ENCODE data around the gene LEPROT. TPM values are rescaled to one million over a fixed set of nuclear protein-coding genes. Genes with fewer than 3 reads are reported as not detected.
A peak's percentile ranks its signal among the peaks of the same experiment; 100 is the strongest.

Gene LEPROT
- total and polyA plus RNA-seq, 12 donors = 26.2 to 55.5 (median 39.2) TPM

DNA sequence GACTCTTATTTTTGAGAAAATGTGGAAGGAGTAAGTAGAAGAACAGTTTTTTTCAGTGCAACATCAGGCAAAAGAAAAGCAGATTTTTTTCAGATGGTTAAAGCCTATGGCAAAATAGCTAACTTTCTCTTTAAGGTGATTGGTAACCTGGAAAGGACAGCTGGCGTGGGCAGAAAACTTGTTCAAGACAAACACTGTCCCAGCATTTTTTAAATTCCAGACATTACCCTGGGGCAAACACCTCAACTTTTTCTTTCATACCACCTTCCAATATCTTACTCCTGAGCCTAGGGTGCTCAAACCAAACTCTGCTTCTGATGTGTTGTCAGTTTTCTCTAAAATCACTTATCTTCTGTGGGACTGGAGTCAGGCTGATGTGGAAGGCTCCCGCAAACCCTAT, 2.7 kb upstream of the LEPROT start:
- DNase-seq (no peak), ATAC-seq (no peak)
- intact Hi-C loops (cut with DNase I) = loop anchor here in 3 of 10 donors (5.0 to 10.0 kb wide), 3 partner anchors 153 to 173 kb away; no protein-coding TSS in a partner anchor
- Histone ChIP-seq H3K9me3 (no peaks in the 10 kb centered on the region), H3K27ac (no peak overlapping the region), H3K4me1 (peaks cover 0 to 21% (median 16%) of the 10 kb centered on the region in 9 donors), H3K27me3 (no peaks in the 10 kb centered on the region), H3K36me3 (peaks cover 0 to 11% (median 0%) of the 10 kb centered on the region in 9 donors), H3K4me3 (no peak overlapping the region)
- TF ChIP-seq, protein P1, sequence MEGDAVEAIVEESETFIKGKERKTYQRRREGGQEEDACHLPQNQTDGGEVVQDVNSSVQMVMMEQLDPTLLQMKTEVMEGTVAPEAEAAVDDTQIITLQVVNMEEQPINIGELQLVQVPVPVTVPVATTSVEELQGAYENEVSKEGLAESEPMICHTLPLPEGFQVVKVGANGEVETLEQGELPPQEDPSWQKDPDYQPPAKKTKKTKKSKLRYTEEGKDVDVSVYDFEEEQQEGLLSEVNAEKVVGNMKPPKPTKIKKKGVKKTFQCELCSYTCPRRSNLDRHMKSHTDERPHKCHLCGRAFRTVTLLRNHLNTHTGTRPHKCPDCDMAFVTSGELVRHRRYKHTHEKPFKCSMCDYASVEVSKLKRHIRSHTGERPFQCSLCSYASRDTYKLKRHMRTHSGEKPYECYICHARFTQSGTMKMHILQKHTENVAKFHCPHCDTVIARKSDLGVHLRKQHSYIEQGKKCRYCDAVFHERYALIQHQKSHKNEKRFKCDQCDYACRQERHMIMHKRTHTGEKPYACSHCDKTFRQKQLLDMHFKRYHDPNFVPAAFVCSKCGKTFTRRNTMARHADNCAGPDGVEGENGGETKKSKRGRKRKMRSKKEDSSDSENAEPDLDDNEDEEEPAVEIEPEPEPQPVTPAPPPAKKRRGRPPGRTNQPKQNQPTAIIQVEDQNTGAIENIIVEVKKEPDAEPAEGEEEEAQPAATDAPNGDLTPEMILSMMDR (IDR thresholded peaks at IDR 0.05) = no peak
- 84 to 89% methylated on average over 2 of the region's 2 CpGs for WGBS, 2 donors

DNA sequence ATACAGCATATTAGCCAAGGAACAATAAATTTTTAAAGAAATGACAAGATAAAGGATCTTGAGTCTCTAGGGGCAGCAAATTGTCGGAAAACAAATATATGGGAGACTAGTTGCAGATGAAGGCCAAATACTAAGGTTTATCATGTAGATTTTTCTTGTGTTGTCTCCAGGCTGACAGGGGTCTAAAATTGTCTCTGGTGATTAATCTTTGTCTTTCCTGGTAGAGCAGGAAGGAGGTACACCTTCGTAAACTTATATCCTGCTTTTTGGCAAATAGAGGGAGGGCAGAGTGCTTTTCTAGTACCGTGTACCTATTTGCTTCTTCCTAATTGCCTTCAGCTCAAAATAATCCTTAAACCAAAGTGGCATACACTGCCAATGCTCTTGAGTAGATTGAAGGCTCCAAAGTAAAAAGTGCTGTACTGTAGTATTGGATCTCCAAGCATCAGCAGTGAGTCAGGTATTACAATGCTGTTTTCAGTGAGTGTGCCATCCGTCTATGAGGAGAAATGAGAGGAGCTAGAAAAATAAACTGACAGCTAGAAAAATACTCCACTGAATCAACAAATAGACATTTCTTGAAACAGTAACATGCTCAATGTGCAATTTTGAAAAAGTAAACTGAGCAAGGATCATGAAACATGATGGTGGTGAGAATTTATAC, 1.8 kb upstream of the LEPROT start:
- Histone ChIP-seq H3K4me3 (no peak overlapping the region), H3K9me3 (no peaks in the 10 kb centered on the region), H3K27ac (peak overlapping the region in 1 of 10 donors; percentile 95), H3K36me3 (peaks cover 0 to 3% (median 0%) of the 10 kb centered on the region in 9 donors), H3K4me1 (peaks cover 0 to 30% (median 24%) of the 10 kb centered on the region in 9 donors), H3K27me3 (no peaks in the 10 kb centered on the region)
- TF ChIP-seq, protein P1 (IDR thresholded peaks at IDR 0.05) = no peak
- no peak for DNase-seq
- no peak for ATAC-seq
- 96 to 98% methylated on average over 4 of the region's 4 CpGs for WGBS, 2 donors
- intact Hi-C loops (cut with DNase I) = loop anchor here in 4 of 10 donors (1.0 to 10.0 kb wide), 4 partner anchors 20 to 174 kb away; no protein-coding TSS in a partner anchor

DNA sequence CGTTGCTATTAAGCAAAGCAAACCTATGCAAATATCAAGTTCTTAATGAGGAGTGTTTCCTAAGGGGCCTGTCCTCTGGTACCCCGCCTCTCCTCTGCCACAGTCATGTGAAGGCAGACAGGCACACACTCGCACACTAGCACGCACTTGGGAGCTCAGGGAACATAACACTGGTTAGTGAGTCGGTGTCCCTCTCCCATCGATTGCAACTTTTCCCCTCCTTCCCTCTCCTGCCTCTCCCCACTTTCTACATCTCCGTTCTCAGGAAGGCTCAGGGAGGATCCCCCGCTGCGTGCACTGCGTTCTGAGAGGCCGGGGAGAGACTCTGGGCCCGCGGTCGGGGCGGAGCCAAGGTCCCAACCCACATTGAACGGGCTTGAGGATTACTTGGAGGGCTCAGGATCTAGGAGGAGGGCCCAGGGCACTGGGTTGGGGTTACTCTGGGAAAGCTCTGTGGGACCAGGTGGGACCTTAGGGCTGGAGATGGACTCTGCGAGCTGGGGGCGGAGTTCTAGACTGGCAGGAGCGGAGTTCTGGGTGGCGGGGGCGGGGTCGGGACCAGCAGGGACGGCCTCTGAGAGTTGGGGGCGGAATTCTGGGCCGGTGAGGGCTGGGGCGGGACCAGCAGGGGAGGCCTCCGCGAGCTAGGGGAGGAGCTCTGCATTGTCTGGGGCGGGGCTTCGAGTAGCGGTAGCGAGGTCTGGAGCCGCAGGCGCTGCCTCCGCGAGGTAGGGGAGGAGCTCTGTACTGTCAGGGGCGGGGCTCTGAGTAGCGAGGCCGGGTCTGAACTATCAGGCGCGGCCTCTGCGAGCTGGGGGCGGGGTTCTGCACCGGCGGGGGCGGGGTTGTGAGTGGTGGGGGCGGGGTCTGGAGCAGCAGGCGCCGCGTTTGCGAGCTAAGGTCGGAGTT, 533 bp upstream of the LEPROT start:
- ATAC-seq (peak; percentile 96 to 99 (median 98)), DNase-seq (peak; percentile 98 to 99)
- TF ChIP-seq, protein P1 (IDR thresholded peaks at IDR 0.05) = no peak
- WGBS, 2 donors = 1% methylated on average over 37 to 52 of the region's 52 CpGs
- Histone ChIP-seq H3K36me3 (peaks cover 0 to under 1% (median 0%) of the 10 kb centered on the region in 9 donors), H3K9me3 (no peaks in the 10 kb centered on the region), H3K4me1 (peaks cover 0 to 40% (median 34%) of the 10 kb centered on the region in 9 donors), H3K27ac (peak overlapping the region; percentile 89 to 99 (median 98)), H3K4me3 (peak overlapping the region; percentile 50 to 96 (median 82)), H3K27me3 (no peaks in the 10 kb centered on the region)
- intact Hi-C loops (cut with DNase I) = loop anchor here in 9 of 10 donors (1.0 to 10.0 kb wide), 12 partner anchors 22 to 355 kb away; no protein-coding TSS in a partner anchor
